ENCODE results near the gene SPACA7.

Gene SPACA7

GRCh38 chr13:112434032-112434431, 57.9 kb downstream of the SPACA7 start:
- Histone ChIP-seq H3K4me3 (IDR thresholded peaks at IDR 0.05; ENCODE audit: insufficient read depth, low read depth, low read length) (no peak overlapping the region), H2AFZ (ENCODE audit: low read depth) (no peak overlapping the region), H3K27me3 (ENCODE audit: insufficient read depth, low read depth) (no peaks in the 10 kb centered on the region), H3K4me1 (ENCODE audit: low read depth, poor library complexity, severe bottlenecking) (no peaks in the 10 kb centered on the region), H3K27ac (no peak overlapping the region), H4K20me1 (ENCODE audit: insufficient read depth) (no peaks in the 10 kb centered on the region), H3K4me2 (no peak overlapping the region), H3K36me3 (ENCODE audit: insufficient read depth) (no peaks in the 10 kb centered on the region), H3K79me2 (ENCODE audit: insufficient read depth, low read depth) (no peaks in the 10 kb centered on the region), H3K9ac (no peak overlapping the region)
- TF ChIP-seq, protein P1, sequence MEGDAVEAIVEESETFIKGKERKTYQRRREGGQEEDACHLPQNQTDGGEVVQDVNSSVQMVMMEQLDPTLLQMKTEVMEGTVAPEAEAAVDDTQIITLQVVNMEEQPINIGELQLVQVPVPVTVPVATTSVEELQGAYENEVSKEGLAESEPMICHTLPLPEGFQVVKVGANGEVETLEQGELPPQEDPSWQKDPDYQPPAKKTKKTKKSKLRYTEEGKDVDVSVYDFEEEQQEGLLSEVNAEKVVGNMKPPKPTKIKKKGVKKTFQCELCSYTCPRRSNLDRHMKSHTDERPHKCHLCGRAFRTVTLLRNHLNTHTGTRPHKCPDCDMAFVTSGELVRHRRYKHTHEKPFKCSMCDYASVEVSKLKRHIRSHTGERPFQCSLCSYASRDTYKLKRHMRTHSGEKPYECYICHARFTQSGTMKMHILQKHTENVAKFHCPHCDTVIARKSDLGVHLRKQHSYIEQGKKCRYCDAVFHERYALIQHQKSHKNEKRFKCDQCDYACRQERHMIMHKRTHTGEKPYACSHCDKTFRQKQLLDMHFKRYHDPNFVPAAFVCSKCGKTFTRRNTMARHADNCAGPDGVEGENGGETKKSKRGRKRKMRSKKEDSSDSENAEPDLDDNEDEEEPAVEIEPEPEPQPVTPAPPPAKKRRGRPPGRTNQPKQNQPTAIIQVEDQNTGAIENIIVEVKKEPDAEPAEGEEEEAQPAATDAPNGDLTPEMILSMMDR (conservative IDR thresholded peaks at IDR 0.05; ENCODE audit: low read depth, low read length): no peak

- H3K4me3 ChIP-seq (IDR thresholded peaks at IDR 0.05; ENCODE audit: insufficient read depth, low read depth, low read length): no peak overlapping the region
- TF ChIP-seq, protein P1 (conservative IDR thresholded peaks at IDR 0.05; ENCODE audit: low read depth, low read length): no peak
- H2AFZ ChIP-seq (ENCODE audit: low read depth): no peak overlapping the region
- H4K20me1 ChIP-seq (ENCODE audit: insufficient read depth): no peaks in the 10 kb centered on the region
- no peaks in the 10 kb centered on the region for H3K79me2 ChIP-seq (ENCODE audit: insufficient read depth, low read depth)
- H3K36me3 ChIP-seq (ENCODE audit: insufficient read depth): no peaks in the 10 kb centered on the region
- H3K4me2 ChIP-seq: no peak overlapping the region
- H3K4me1 ChIP-seq (ENCODE audit: low read depth, poor library complexity, severe bottlenecking): no peaks in the 10 kb centered on the region
- no peak overlapping the region for H3K27ac ChIP-seq
- H3K9ac ChIP-seq: no peak overlapping the region
- H3K27me3 ChIP-seq (ENCODE audit: insufficient read depth, low read depth): no peaks in the 10 kb centered on the region
Measured at GRCh38 chr13:112434937-112435523, 58.9 kb downstream of the SPACA7 start.

DNA sequence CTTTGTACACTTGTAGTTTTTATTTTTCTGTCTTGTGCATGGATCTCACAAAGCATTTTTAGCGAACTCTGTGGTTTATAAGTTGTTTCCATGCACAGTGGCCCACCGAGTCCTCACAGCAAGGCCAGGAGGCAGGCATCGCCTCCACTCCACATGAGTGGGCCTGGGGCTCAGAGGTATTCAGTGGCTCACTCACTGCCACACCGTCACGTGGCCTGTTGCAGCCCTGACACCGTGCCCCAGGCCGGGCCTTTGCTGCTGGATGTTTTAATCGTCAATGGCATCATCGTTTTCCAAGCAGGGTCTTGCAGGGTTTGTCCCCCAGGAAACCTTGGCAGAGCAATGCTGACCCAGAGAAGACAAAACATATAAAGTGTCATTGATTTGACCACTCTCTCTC, 59.8 kb downstream of the SPACA7 start:
- H3K79me2 ChIP-seq (ENCODE audit: insufficient read depth, low read depth): no peaks in the 10 kb centered on the region
- H3K36me3 ChIP-seq (ENCODE audit: insufficient read depth): no peaks in the 10 kb centered on the region
- H3K9ac ChIP-seq: no peak overlapping the region
- no peak overlapping the region for H3K4me3 ChIP-seq (IDR thresholded peaks at IDR 0.05; ENCODE audit: insufficient read depth, low read depth, low read length)
- no peaks in the 10 kb centered on the region for H3K4me1 ChIP-seq (ENCODE audit: low read depth, poor library complexity, severe bottlenecking)
- no peak overlapping the region for H3K4me2 ChIP-seq
- H4K20me1 ChIP-seq (ENCODE audit: insufficient read depth): no peaks in the 10 kb centered on the region
- no peaks in the 10 kb centered on the region for H3K27me3 ChIP-seq (ENCODE audit: insufficient read depth, low read depth)
- no peak overlapping the region for H3K27ac ChIP-seq
- H2AFZ ChIP-seq (ENCODE audit: low read depth): no peak overlapping the region
- TF ChIP-seq, protein P1 (conservative IDR thresholded peaks at IDR 0.05; ENCODE audit: low read depth, low read length): no peak

- no peaks in the 10 kb centered on the region for H3K79me2 ChIP-seq (ENCODE audit: insufficient read depth, low read depth)
- H3K27ac ChIP-seq: no peak overlapping the region
- H2AFZ ChIP-seq (ENCODE audit: low read depth): no peak overlapping the region
- H3K27me3 ChIP-seq (ENCODE audit: insufficient read depth, low read depth): no peaks in the 10 kb centered on the region
- no peak overlapping the region for H3K9ac ChIP-seq
- no peak overlapping the region for H3K4me3 ChIP-seq (IDR thresholded peaks at IDR 0.05; ENCODE audit: insufficient read depth, low read depth, low read length)
- H3K4me1 ChIP-seq (ENCODE audit: low read depth, poor library complexity, severe bottlenecking): no peaks in the 10 kb centered on the region
- no peaks in the 10 kb centered on the region for H3K36me3 ChIP-seq (ENCODE audit: insufficient read depth)
- no peak overlapping the region for H3K4me2 ChIP-seq
- no peaks in the 10 kb centered on the region for H4K20me1 ChIP-seq (ENCODE audit: insufficient read depth)
- TF ChIP-seq, protein P1 (conservative IDR thresholded peaks at IDR 0.05; ENCODE audit: low read depth, low read length): no peak
Measured at GRCh38 chr13:112438094-112438493, 61.9 kb downstream of the SPACA7 start.

Data from KMS-11 (cell line).